Keratinocyte (primary cell): Measurements from ENCODE around the gene ZNF787. TPM values are rescaled to one million over a fixed set of nuclear protein-coding genes. Genes with fewer than 3 reads are reported as not detected.

ENCODE experiments used
- DNase-seq: peaks from one replicate; pipeline ENCODE4 v3.0.0-alpha.2; 2011; ENCODE audit warnings: low read depth, missing footprints, low spot score
- FAIRE-seq: peaks from 2 replicates; lab custom pipeline; 2011; peaks lifted over from hg19 to GRCh38; lab: Jason Lieb, UNC
- H2AFZ ChIP-seq: 2 replicates; pipeline ENCODE4 v1.6.0; 2012; ENCODE audit warnings: low read length, control low read depth, inconsistent platforms; ENCODE audit not compliant: control insufficient read depth
- H3K27ac ChIP-seq: 2 replicates; pipeline ENCODE4 v1.5.1; 2011; ENCODE audit warnings: low read length; ENCODE audit not compliant: control insufficient read depth, insufficient read depth
- H3K27me3 ChIP-seq: 3 replicates; pipeline ENCODE4 v1.6.0; 2011; ENCODE audit warnings: low read length; ENCODE audit not compliant: control insufficient read depth, insufficient read depth; ENCODE audit errors: extremely low read depth
- H3K36me3 ChIP-seq, 2 experiments: 2 replicates in 1 of 2; 3 replicates in 1 of 2; pipeline ENCODE4 v1.5.1; 2011; ENCODE audit warnings: low read length in 2 of 2, mild to moderate bottlenecking in 1 of 2; ENCODE audit not compliant: control insufficient read depth in 2 of 2, insufficient read depth in 2 of 2; ENCODE audit errors: extremely low read depth in 1 of 2
- H3K4me1 ChIP-seq: 3 replicates; pipeline ENCODE4 v1.5.1; 2011; ENCODE audit warnings: low read length; ENCODE audit not compliant: control insufficient read depth, insufficient read depth; ENCODE audit errors: extremely low read depth
- H3K4me2 ChIP-seq: 3 replicates; pipeline ENCODE4 v1.6.0; 2011; ENCODE audit warnings: low read depth, low read length; ENCODE audit not compliant: control insufficient read depth, insufficient read depth; ENCODE audit errors: extremely low read depth
- H3K4me3 ChIP-seq, 3 experiments: fragments of 200-600 bp in 1 of 3; sonication (generic) in 1 of 3; 2 replicates in 2 of 3; 3 replicates in 1 of 3; pipeline ENCODE4 v1.5.1; 2011 to 2016; ENCODE audit warnings: low read length in 3 of 3, mild to moderate bottlenecking in 3 of 3, control low read depth in 2 of 3, inconsistent platforms in 1 of 3, low read depth in 1 of 3, mixed read lengths in 1 of 3, mixed run types in 1 of 3, moderate library complexity in 1 of 3; ENCODE audit not compliant: control insufficient read depth in 2 of 3, insufficient read depth in 2 of 3; ENCODE audit errors: extremely low read depth in 1 of 3
- H3K79me2 ChIP-seq: 2 replicates; pipeline ENCODE4 v1.6.0; 2012; ENCODE audit warnings: low read length; ENCODE audit not compliant: control insufficient read depth, insufficient read depth
- H3K9ac ChIP-seq: 3 replicates; pipeline ENCODE4 v1.6.0; 2011; ENCODE audit warnings: low read length; ENCODE audit not compliant: control insufficient read depth, insufficient read depth; ENCODE audit errors: extremely low read depth
- H3K9me1 ChIP-seq: 3 replicates; pipeline ENCODE4 v1.6.0; 2011; ENCODE audit warnings: low read length; ENCODE audit not compliant: control insufficient read depth, insufficient read depth; ENCODE audit errors: extremely low read depth
- H3K9me3 ChIP-seq: 2 replicates; pipeline ENCODE4 v1.5.1; 2012; ENCODE audit warnings: low read depth, low read length; ENCODE audit not compliant: control insufficient read depth
- H4K20me1 ChIP-seq: 3 replicates; pipeline ENCODE4 v1.6.0; 2011; ENCODE audit warnings: low read length; ENCODE audit not compliant: control insufficient read depth, insufficient read depth; ENCODE audit errors: extremely low read depth
- CTCF ChIP-seq, 3 experiments: IDR thresholded peaks in 1 of 3; conservative IDR thresholded peaks in 1 of 3; optimal IDR thresholded peaks in 1 of 3; 2 replicates in 2 of 3; 3 replicates in 1 of 3; pipeline versions ENCODE3 to v1.5.1; 2011; ENCODE audit warnings: low read length in 3 of 3, mild to moderate bottlenecking in 3 of 3, moderate library complexity in 2 of 3, control low read depth in 1 of 3, inconsistent platforms in 1 of 3; ENCODE audit not compliant: insufficient read depth in 2 of 3; ENCODE audit errors: extremely low read depth in 1 of 3
- EZH2 ChIP-seq: IDR thresholded peaks from one replicate; pipeline ENCODE4 v1.6.1; 2012; ENCODE audit warnings: inconsistent platforms, mild to moderate bottlenecking, low read length, moderate library complexity
- dilution Hi-C: fragments of 300-500 bp; cut with MboI; formaldehyde crosslinking; loops from one replicate; pipeline ENCODE4 v1.7.0; 2020; ENCODE audit warnings: low sequenced_read_pairs; ENCODE audit not compliant: extremely low pct_ligation_motif_present
- polyA plus RNA-seq, 5 experiments: library from polyadenylated mRNA; depleted of rRNA in 3 of 5; stranded (reverse) in 3 of 5; stranded (forward) in 1 of 5; unstranded in 1 of 5; fragments of >200 nt; gene quantifications; 1 replicate in 1 of 5; 2 replicates in 3 of 5; 3 replicates in 1 of 5; pipeline versions ENCODE4 v1.2.1 to v1.2.3, GENCODE V29; 2011 to 2012; ENCODE audit warnings: missing spikeins in 2 of 5, low read depth in 1 of 5, low replicate concordance in 1 of 5

ZNF787 gene
- polyA plus RNA-seq, 1 donor (not counting 4 experiments of a cell fraction or from before 2014, with no cell fraction given): 5.6 TPM

- H3K4me3 ChIP-seq: peak overlapping the region in 1 of 3 experiments; percentile 42
- no peaks in the 10 kb centered on the region for H3K27me3 ChIP-seq
- no peak overlapping the region for H3K9ac ChIP-seq
- peaks cover 7% of the 10 kb centered on the region for H3K4me1 ChIP-seq
- dilution Hi-C loops: no loop called here
- H3K9me1 ChIP-seq: no peaks in the 10 kb centered on the region
- peaks cover 9 to 11% of the 10 kb centered on the region in 2 experiments for H3K36me3 ChIP-seq
- DNase-seq (no peak), FAIRE-seq (no peak)
- H3K79me2 ChIP-seq: peaks cover 39% of the 10 kb centered on the region
- H4K20me1 ChIP-seq: peaks cover 22% of the 10 kb centered on the region
- H2AFZ ChIP-seq: no peak overlapping the region
- no peak for TF ChIP-seq CTCF (optimal IDR thresholded peaks at IDR 0.05 in 1 of 3, IDR thresholded peaks at IDR 0.05 in 1 of 3, conservative IDR thresholded peaks at IDR 0.05 in 1 of 3; ENCODE audit: extremely low read depth in 1 of 3, insufficient read depth in 2 of 3, low read length in 3 of 3)
- TF ChIP-seq EZH2: no peak
- H3K27ac ChIP-seq: peak overlapping the region; percentile 37
- no peaks in the 10 kb centered on the region for H3K9me3 ChIP-seq
- H3K4me2 ChIP-seq: peak overlapping the region; percentile 4
Observed at GRCh38 chr19:56091066-56091490, 30.0 kb downstream of the ZNF787 start.

- Histone ChIP-seq H3K9ac (no peak overlapping the region), H3K4me3 (no peak overlapping the region), H4K20me1 (peaks cover 31% of the 10 kb centered on the region), H3K27me3 (no peaks in the 10 kb centered on the region), H3K36me3 (peaks cover 8 to 11% of the 10 kb centered on the region in 2 experiments), H3K4me2 (no peak overlapping the region), H3K27ac (no peak overlapping the region), H3K9me1 (no peaks in the 10 kb centered on the region), H3K4me1 (peaks cover 7% of the 10 kb centered on the region), H3K9me3 (no peaks in the 10 kb centered on the region), H2AFZ (no peak overlapping the region), H3K79me2 (peaks cover 39% of the 10 kb centered on the region)
- dilution Hi-C loops: no loop called here
- no peak for FAIRE-seq
- no peak for TF ChIP-seq EZH2
- TF ChIP-seq CTCF (optimal IDR thresholded peaks at IDR 0.05 in 1 of 3, IDR thresholded peaks at IDR 0.05 in 1 of 3, conservative IDR thresholded peaks at IDR 0.05 in 1 of 3; ENCODE audit: extremely low read depth in 1 of 3, insufficient read depth in 2 of 3, low read length in 3 of 3): no peak
- DNase-seq: no peak
Observed at GRCh38 chr19:56089344-56089743, 31.8 kb downstream of the ZNF787 start.
